SH-SY5Y (cell line): ENCODE data around the gene C11orf65.

Experiments used
- GATA2 ChIP-seq: IDR thresholded peaks from 2 replicates; pipeline ENCODE4 v1.6.1; 2011; ENCODE audit warnings: mild to moderate bottlenecking, low read depth, low read length
- GATA3 ChIP-seq: IDR thresholded peaks from 2 replicates; pipeline ENCODE4 v1.6.1; 2011; ENCODE audit warnings: low read depth, mild to moderate bottlenecking, low read length, moderate library complexity

The C11orf65 gene

GRCh38 chr11:108495326-108495725 lies 28.0 kb upstream of the C11orf65 start:
- TF ChIP-seq GATA3 = no peak
- TF ChIP-seq GATA2 = no peak

- TF ChIP-seq GATA2 (no peak), GATA3 (no peak)
Observed at GRCh38 chr11:108494182-108494581, 26.9 kb upstream of the C11orf65 start.

- TF ChIP-seq GATA2 (no peak), GATA3 (no peak)
Observed at GRCh38 chr11:108491936-108492335, 24.6 kb upstream of the C11orf65 start.

- TF ChIP-seq GATA2 (no peak), GATA3 (no peak)
Observed at GRCh38 chr11:108486828-108487227, 19.5 kb upstream of the C11orf65 start.

GRCh38 chr11:108486331-108486730 lies 19.0 kb upstream of the C11orf65 start:
- TF ChIP-seq GATA3 (no peak), GATA2 (no peak)

GRCh38 chr11:108483163-108483562 lies 15.8 kb upstream of the C11orf65 start:
- TF ChIP-seq GATA3 = no peak
- TF ChIP-seq GATA2 = no peak

GRCh38 chr11:108474664-108475463 lies 7.5 kb upstream of the C11orf65 start:
- TF ChIP-seq GATA3 (no peak), GATA2 (no peak)

GRCh38 chr11:108472681-108473080 lies 5.4 kb upstream of the C11orf65 start:
- TF ChIP-seq GATA2 (no peak), GATA3 (no peak)

- TF ChIP-seq GATA3 (no peak), GATA2 (no peak)
Observed at GRCh38 chr11:108468478-108468864, 1.1 kb upstream of the C11orf65 start.

- TF ChIP-seq GATA3 (no peak), GATA2 (no peak)
Observed at GRCh38 chr11:108466405-108466804, 924 bp downstream of the C11orf65 start.

- no peak for TF ChIP-seq GATA3
- no peak for TF ChIP-seq GATA2
Observed at GRCh38 chr11:108453207-108453835, 14.0 kb downstream of the C11orf65 start.

GRCh38 chr11:108436594-108436993 lies 30.7 kb downstream of the C11orf65 start:
- TF ChIP-seq GATA2 (no peak), GATA3 (no peak)

GRCh38 chr11:108435066-108435465 lies 32.3 kb downstream of the C11orf65 start:
- no peak for TF ChIP-seq GATA3
- TF ChIP-seq GATA2 = no peak

GRCh38 chr11:108432783-108433182 lies 34.5 kb downstream of the C11orf65 start:
- TF ChIP-seq GATA3 (no peak), GATA2 (no peak)

GRCh38 chr11:108431997-108432396 lies 35.3 kb downstream of the C11orf65 start:
- TF ChIP-seq GATA3 = no peak
- TF ChIP-seq GATA2 = no peak

GRCh38 chr11:108431370-108431769 lies 36.0 kb downstream of the C11orf65 start:
- no peak for TF ChIP-seq GATA2
- no peak for TF ChIP-seq GATA3
